Measurements from ENCODE around the gene ZSWIM6.
A peak's percentile ranks its signal among the peaks of the same experiment; 100 is the strongest.

Gene ZSWIM6

GRCh38 chr5:61486476-61486875, 154.4 kb downstream of the ZSWIM6 start:
- no peak for DNase-seq

GRCh38 chr5:61489574-61489973, 157.5 kb downstream of the ZSWIM6 start:
- DNase-seq = no peak

DNA sequence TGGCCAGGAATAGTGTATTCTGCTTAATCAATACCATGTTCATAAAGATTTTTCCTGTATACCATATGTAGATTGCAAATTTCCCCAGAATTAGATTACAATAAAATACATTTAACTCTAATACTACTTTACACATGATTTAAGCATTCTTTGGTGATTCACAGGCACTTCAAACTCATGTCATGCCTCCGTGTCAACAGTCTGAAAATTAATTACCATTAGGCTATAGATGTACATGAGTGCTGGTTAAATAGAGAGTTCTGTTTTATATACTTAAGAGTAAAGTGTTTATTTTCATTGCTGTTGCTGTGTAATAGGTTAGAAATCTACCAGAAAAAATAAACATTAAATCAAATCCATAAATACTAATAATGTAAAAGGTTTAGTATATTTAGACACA, 159.8 kb downstream of the ZSWIM6 start:
- no peak for DNase-seq

DNA sequence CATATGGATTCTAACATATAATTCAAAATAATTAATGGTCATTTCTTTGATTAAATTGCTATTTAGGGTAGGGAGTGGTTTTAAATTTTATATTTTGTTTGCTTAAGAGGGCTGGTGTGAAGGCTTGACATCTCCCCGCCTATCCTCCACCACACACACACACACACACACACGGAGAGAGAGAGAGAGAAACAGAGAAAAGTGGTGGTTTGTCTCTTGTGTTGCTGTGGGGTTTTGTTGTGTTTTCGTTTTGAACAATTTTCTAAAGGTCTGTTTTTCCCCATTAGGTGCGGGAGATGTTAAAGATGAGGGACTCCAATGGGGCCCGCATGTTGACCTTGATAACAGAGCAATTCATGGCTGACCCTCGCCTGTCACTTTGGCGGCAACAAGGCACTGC, 161.9 kb downstream of the ZSWIM6 start:
- no peak for DNase-seq

- no peak for DNase-seq
These were observed 164.4 kb downstream of the ZSWIM6 start for GRCh38 chr5:61496446-61496845.

- no peak for DNase-seq
These were observed 164.8 kb downstream of the ZSWIM6 start for GRCh38 chr5:61496860-61497259.

- no peak for DNase-seq
These were observed 166.1 kb downstream of the ZSWIM6 start for GRCh38 chr5:61498121-61498520.

- no peak for DNase-seq
These were observed 169.9 kb downstream of the ZSWIM6 start for GRCh38 chr5:61501971-61502370.

GRCh38 chr5:61504143-61504770, 172.2 kb downstream of the ZSWIM6 start:
- DNase-seq = no peak

DNA sequence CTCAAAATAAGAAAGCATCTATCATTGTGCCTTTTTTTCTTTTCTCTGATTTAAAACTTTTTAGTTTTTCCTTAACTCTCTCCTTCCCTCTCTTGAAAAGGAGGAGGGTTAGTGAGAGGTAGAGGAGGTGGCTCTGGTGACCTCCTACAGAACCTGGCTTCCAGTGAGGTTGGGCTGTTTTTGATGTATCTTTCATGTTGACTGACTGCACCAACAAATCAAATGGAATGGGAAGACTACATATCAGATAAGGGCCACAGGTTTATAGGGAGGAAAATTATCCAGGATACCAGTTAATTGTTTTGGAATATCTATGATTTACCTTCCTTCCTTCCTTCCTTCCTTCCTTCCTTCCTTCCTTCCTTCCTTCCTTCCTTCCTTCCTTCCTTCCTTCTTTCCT, 173.2 kb downstream of the ZSWIM6 start:
- no peak for DNase-seq

- DNase-seq = no peak
These were observed 175.2 kb downstream of the ZSWIM6 start for GRCh38 chr5:61507232-61507631.

- no peak for DNase-seq
These were observed 184.9 kb downstream of the ZSWIM6 start for GRCh38 chr5:61516946-61517345.

- no peak for DNase-seq
These were observed 187.7 kb downstream of the ZSWIM6 start for GRCh38 chr5:61519728-61520277.

- DNase-seq = no peak
These were observed 191.0 kb downstream of the ZSWIM6 start for GRCh38 chr5:61523073-61523472.

GRCh38 chr5:61523997-61524396, 191.9 kb downstream of the ZSWIM6 start:
- DNase-seq = no peak

DNA sequence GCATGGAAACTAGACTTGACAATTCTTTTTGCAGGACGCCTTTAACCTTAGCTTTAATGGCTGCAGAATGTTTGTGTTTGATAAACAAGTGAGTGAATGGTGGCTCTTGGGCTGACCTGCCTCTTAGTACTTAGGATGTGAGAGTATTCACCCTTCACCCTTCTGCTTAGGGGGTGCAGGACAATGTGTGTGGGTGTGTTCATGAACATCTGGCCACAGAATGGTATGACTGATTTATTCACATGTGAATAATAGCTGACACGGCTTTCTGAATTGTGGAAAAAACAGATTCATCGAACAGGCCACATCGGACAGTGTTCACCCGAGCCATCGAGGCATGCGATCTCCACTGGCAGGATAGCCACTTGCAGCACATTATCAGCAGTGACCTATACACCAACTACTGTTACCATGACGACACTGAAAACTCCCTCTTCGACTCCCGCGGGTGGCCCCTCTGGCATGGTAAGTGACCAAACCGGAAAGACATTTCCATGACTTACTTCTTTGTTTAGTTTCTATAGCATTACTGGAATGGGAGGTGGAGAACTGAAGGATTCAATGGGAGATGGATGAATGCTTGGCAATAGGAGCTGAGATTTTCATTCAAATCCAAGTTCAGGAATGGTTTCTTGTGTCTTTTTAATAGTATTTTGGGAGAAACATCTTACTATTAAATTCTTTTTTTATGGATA, 193.6 kb downstream of the ZSWIM6 start:
- DNase-seq = peak; percentile 10

GRCh38 chr5:61526207-61526519, 194.1 kb downstream of the ZSWIM6 start:
- DNase-seq = no peak

DNA sequence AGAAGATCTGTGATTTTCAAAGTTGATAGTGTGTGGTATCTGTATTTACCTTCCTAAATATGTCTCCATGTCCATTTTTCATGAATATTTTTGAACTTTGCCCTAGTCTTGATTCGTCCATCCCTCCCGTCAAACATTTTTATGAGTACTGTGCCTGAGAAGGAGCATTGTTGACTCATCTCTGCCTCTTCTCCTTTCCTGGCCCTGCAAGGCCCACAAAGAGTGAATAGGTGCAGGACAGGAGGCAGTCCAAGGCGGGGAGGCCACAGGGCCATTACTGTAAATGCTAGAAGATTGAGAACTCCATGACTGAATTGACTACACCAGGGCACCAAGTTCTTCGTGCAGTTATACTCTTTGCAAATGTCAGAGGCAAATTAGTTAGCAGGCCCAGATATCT, 200.9 kb downstream of the ZSWIM6 start:
- no peak for DNase-seq

- DNase-seq = no peak
These were observed 202.6 kb downstream of the ZSWIM6 start for GRCh38 chr5:61534481-61535267.

DNA sequence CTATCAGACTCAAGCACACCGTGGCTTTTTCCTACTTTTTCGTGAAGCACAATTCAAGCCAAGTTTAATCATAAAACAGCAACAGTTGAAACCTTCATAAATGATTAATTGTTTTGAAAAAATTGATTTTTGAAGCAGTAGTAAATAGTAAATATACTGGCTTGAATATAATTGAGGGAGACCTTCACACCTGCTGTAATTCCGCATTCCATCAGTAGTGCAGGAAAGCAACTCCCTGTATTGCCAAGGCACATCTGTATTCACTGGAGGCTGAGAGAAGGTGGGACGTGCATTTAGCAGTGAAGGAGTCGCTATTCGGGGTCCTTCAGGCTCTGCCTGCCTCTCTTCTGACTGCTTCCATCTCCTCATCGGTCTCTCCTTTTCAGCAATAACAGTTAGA, 203.8 kb downstream of the ZSWIM6 start:
- DNase-seq = no peak

DNA sequence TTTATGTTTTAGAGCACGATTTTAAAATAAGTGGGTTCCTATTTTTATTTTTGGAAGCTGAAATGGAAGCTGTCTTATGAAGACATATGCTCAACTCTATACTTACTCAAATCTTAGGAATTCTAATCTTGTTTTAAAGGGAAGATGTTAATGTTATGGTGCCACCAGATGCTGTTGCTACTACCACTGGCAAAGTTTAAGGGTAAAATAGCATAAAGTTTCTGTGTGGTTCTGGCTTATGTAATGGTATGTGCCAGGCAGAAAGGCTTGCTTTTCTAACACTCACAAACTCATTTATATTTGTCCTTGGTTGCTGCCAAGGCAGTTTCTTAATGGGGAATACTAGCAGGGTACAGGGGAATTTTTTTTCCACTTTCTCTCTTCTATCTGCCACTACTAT, 204.9 kb downstream of the ZSWIM6 start:
- no peak for DNase-seq

- no peak for DNase-seq
These were observed 206.9 kb downstream of the ZSWIM6 start for GRCh38 chr5:61538722-61539501.

DNA sequence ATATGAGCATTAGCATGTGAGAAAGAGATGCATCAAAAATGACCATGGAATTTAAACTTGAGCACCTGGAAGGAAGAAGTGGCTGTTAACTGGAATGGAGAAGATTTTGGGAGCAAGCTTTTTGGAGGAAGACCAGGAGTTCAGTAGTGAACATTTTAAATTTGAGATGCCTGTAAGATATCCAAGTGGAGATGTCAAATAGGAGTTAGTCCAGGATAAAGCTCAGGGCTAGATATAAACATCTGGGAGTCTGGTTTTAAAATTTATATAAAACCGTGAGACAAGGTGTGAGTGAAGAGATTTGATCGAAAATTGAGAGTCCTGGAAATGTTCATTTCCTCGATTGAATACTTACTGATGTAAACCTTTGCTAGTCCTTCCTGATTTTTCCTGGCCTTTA, 217.5 kb downstream of the ZSWIM6 start:
- DNase-seq = no peak
